ENCODE measurements around the gene EFEMP2. TPM values are rescaled to one million over a fixed set of nuclear protein-coding genes. Genes with fewer than 3 reads are reported as not detected.

EFEMP2 gene
- total RNA-seq, 1 experiment from 2014 or later, result 1.4 TPM

DNA sequence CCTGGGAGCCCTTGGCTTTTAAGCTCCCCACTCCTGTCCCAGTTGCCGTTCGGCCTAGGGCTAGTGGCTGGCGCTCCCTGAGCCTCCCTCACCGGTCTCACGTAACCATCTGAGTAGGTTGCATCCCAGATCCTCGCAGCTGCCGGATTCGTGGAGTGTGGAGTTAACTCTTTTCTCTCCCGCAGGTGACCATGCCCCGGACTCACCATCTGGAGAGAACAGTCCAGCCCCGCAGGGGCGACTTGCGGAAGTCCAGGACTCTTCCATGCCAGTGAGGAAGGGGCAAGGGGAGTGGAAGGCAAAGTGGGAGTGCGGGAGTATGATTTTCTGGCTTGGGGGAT lies 11.5 kb downstream of the EFEMP2 start:
- peak overlapping the region; percentile 97 for H3K4me3 Mint-ChIP-seq (ENCODE audit: unreplicated experiment)
- H3K4me1 Mint-ChIP-seq (ENCODE audit: low read depth, unreplicated experiment), result peaks cover 16% of the 10 kb centered on the region
- intact Hi-C loops (cut with micrococcal nuclease; ENCODE audit: unreplicated experiment), result no loop called here
- Histone ChIP-seq H3K9me3 (no peaks in the 10 kb centered on the region), H3K36me3 (ENCODE audit: control insufficient read depth, insufficient read depth, low read length) (no peaks in the 10 kb centered on the region), H3K27me3 (replicated peaks; ENCODE audit: control insufficient read depth, insufficient read depth, low read length) (no peaks in the 10 kb centered on the region), H3K4me3 (ENCODE audit: low read depth, low read length) (peak overlapping the region; percentile 87), H3K4me1 (peaks cover 13% of the 10 kb centered on the region)
- POLR2A ChIA-PET, result interaction anchor here (0.6 to 1.3 kb wide), 4 partner anchors 8 to 246 kb away, joined by 3 to 6 read pairs (median 4); partner anchors contain the start of genes FIBP and PCNX3
- no TSS peak for BruUV-seq (replicated peaks)
- TF ChIP-seq, protein P1, sequence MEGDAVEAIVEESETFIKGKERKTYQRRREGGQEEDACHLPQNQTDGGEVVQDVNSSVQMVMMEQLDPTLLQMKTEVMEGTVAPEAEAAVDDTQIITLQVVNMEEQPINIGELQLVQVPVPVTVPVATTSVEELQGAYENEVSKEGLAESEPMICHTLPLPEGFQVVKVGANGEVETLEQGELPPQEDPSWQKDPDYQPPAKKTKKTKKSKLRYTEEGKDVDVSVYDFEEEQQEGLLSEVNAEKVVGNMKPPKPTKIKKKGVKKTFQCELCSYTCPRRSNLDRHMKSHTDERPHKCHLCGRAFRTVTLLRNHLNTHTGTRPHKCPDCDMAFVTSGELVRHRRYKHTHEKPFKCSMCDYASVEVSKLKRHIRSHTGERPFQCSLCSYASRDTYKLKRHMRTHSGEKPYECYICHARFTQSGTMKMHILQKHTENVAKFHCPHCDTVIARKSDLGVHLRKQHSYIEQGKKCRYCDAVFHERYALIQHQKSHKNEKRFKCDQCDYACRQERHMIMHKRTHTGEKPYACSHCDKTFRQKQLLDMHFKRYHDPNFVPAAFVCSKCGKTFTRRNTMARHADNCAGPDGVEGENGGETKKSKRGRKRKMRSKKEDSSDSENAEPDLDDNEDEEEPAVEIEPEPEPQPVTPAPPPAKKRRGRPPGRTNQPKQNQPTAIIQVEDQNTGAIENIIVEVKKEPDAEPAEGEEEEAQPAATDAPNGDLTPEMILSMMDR (IDR thresholded peaks at IDR 0.05; ENCODE audit: insufficient read depth in 1 of 2, low read depth in 1 of 2, low read length in 1 of 2, severe bottlenecking in 1 of 2, unreplicated experiment in 1 of 2), result no peak
- no peaks in the 10 kb centered on the region for H3K9me3 Mint-ChIP-seq (ENCODE audit: unreplicated experiment)
- CTCF ChIA-PET, result interaction anchor here (0.6 to 7.7 kb wide), 6 partner anchors 9 to 149 kb away, joined by 3 to 241 read pairs (median 16); partner anchors contain the start of genes CCDC85B, FIBP and KAT5
- H3K27me3 Mint-ChIP-seq (ENCODE audit: insufficient read depth, unreplicated experiment), result no peaks in the 10 kb centered on the region
- peaks cover 75% of the 10 kb centered on the region for H3K36me3 Mint-ChIP-seq (ENCODE audit: insufficient read depth, unreplicated experiment)
- peak in 1 of 2 experiments; percentile 39 for DNase-seq
- peak overlapping the region; percentile 95 for H3K27ac Mint-ChIP-seq (ENCODE audit: unreplicated experiment)

DNA sequence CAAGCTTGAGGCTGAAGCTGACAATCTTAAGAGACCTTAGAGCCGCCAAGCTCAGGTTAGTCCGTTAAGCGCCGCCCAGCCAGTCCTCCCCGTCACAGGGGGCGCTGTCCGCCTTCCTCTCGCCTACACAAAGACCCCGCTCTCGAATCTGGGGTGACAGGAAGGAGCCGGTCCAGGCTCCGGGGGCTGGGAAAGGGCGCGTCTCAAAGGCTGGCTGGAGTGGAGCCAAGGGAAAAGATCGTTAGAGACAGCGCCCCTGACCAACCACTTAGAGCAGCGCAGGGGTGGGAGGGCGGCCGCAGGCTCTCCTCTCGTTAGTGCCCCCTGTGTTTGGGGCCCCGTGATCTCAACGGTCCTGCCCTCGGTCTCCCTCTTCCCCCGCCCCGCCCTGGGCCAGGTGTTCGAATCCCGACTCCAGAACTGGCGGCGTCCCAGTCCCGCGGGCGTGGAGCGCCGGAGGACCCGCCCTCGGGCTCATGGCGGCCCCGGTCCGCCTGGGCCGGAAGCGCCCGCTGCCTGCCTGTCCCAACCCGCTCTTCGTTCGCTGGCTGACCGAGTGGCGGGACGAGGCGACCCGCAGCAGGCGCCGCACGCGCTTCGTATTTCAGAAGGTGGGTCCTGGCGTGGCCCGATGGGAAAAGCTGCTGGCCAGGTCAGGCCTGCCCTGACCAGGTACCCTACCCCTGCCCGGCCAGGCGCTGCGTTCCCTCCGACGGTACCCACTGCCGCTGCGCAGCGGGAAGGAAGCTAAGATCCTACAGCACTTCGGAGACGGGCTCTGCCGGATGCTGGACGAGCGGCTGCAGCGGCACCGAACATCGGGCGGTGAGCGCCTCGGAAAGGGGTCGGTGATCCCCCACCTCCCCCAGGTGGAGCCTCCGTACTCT lies 12.1 kb downstream of the EFEMP2 start, which contains the start of gene MUS81:
MUS81 (plus strand) TSS at position 156 of the 887 bp plus-strand sequence; CDS start at position 477, 321 bp downstream.
- peak within 1 kb of the TSS; percentile 97 for H3K4me3 Mint-ChIP-seq (ENCODE audit: unreplicated experiment)
- peak; percentile 96 to 97 for DNase-seq
- H3K9me3 ChIP-seq, result no peaks in the 10 kb centered on the region
- TSS peak; percentile 45 for BruUV-seq (replicated peaks)
- H3K27me3 ChIP-seq (replicated peaks; ENCODE audit: control insufficient read depth, insufficient read depth, low read length), result no peaks in the 10 kb centered on the region
- H3K36me3 Mint-ChIP-seq (ENCODE audit: insufficient read depth, unreplicated experiment), result peaks cover 79% of the 10 kb centered on the region
- peaks cover 15% of the 10 kb centered on the region for H3K4me1 ChIP-seq
- TF ChIP-seq, protein P1 (IDR thresholded peaks at IDR 0.05; ENCODE audit: insufficient read depth in 1 of 2, low read depth in 1 of 2, low read length in 1 of 2, severe bottlenecking in 1 of 2, unreplicated experiment in 1 of 2), result peak; percentile 85 to 95
- H3K36me3 ChIP-seq (ENCODE audit: control insufficient read depth, insufficient read depth, low read length), result peaks cover 4% of the 10 kb centered on the region; the same call in 1 of the 2 replicates
- POLR2A ChIA-PET, result interaction anchor here (0.6 to 3.0 kb wide), 20 partner anchors 8 to 255 kb away, joined by 3 to 43 read pairs (median 6); partner anchors contain the start of genes BANF1, CCDC85B, FIBP and OVOL1
- H3K4me1 Mint-ChIP-seq (ENCODE audit: low read depth, unreplicated experiment), result peaks cover 19% of the 10 kb centered on the region
- H3K27ac Mint-ChIP-seq (ENCODE audit: unreplicated experiment), result peak within 1 kb of the TSS; percentile 95
- no peaks in the 10 kb centered on the region for H3K9me3 Mint-ChIP-seq (ENCODE audit: unreplicated experiment)
- peak within 1 kb of the TSS; percentile 87 for H3K4me3 ChIP-seq (ENCODE audit: low read depth, low read length)
- CTCF ChIA-PET, result interaction anchor here (0.5 to 7.7 kb wide), 40 partner anchors 9 to 555 kb away, joined by 3 to 241 read pairs (median 4); partner anchors contain the start of genes BANF1, CCDC85B, CTSW and EIF1AD
- H3K27me3 Mint-ChIP-seq (ENCODE audit: insufficient read depth, unreplicated experiment), result no peaks in the 10 kb centered on the region
- intact Hi-C loops (cut with micrococcal nuclease; ENCODE audit: unreplicated experiment), result loop anchor here (1.0 kb wide), 2 partner anchors 28 to 142 kb away; partner anchors contain the start of genes BANF1, EIF1AD and FIBP

DNA sequence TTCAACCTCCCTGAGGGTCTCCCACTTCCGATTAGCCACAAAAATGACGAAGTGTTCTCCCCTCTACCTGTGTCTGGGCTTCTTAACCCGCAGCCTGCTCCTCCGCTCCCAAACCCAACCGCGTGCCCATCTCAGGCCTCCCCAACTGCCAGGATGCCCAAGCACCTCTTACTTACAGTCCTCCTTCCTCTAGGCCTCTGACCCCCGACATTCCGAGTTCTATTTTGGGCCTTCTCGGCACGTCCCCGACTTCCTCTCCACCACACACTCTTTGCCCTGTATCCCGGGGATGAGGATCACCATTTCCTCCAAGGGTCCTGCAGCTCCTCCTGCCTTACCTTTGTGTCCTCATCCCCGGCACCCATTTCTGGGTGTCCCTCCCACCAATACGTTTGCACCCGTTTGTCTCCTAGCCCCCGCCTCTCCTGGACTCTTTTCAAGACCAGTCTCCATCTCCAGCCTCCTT lies 12.8 kb downstream of the EFEMP2 start:
- CTCF ChIA-PET, result interaction anchor here (0.5 to 7.7 kb wide), 37 partner anchors 8 to 554 kb away, joined by 3 to 241 read pairs (median 5); partner anchors contain the start of genes BANF1, CCDC85B, CTSW and EIF1AD
- H3K36me3 ChIP-seq (ENCODE audit: control insufficient read depth, insufficient read depth, low read length), result peaks cover 5% of the 10 kb centered on the region; the same call in 1 of the 2 replicates
- Mint-ChIP-seq H3K27ac (ENCODE audit: unreplicated experiment) (peak overlapping the region; percentile 95), H3K4me1 (ENCODE audit: low read depth, unreplicated experiment) (peaks cover 24% of the 10 kb centered on the region), H3K36me3 (ENCODE audit: insufficient read depth, unreplicated experiment) (peaks cover 79% of the 10 kb centered on the region), H3K27me3 (ENCODE audit: insufficient read depth, unreplicated experiment) (no peaks in the 10 kb centered on the region), H3K4me3 (ENCODE audit: unreplicated experiment) (peak overlapping the region; percentile 97), H3K9me3 (ENCODE audit: unreplicated experiment) (no peaks in the 10 kb centered on the region)
- no peaks in the 10 kb centered on the region for H3K27me3 ChIP-seq (replicated peaks; ENCODE audit: control insufficient read depth, insufficient read depth, low read length)
- BruUV-seq (replicated peaks), result no TSS peak
- intact Hi-C loops (cut with micrococcal nuclease; ENCODE audit: unreplicated experiment), result loop anchor here (1.0 to 5.0 kb wide), 4 partner anchors 28 to 208 kb away; partner anchors contain the start of genes BANF1, EIF1AD and FIBP
- no peak for DNase-seq
- H3K4me1 ChIP-seq, result peaks cover 15% of the 10 kb centered on the region
- peak overlapping the region; percentile 87 for H3K4me3 ChIP-seq (ENCODE audit: low read depth, low read length)
- no peaks in the 10 kb centered on the region for H3K9me3 ChIP-seq
- POLR2A ChIA-PET, result interaction anchor here (0.5 to 3.0 kb wide), 22 partner anchors 9 to 437 kb away, joined by 3 to 43 read pairs (median 6); partner anchors contain the start of genes BANF1, CCDC85B, FIBP and KAT5
- TF ChIP-seq, protein P1 (IDR thresholded peaks at IDR 0.05; ENCODE audit: insufficient read depth in 1 of 2, low read depth in 1 of 2, low read length in 1 of 2, severe bottlenecking in 1 of 2, unreplicated experiment in 1 of 2), result no peak
